T47D (cell line): ENCODE results near the gene PGBD2.
A peak's percentile ranks its signal among the peaks of the same experiment; 100 is the strongest.

Source experiments
- DNase-seq, 2 experiments: peaks; one replicate each; pipeline versions ENCODE4 v3.0.0 to v3.0.0-alpha.2; 2011 to 2012; ENCODE audit warnings: low read depth in 1 of 2, low spot score in 1 of 2
- JUND ChIP-seq: IDR thresholded peaks from 2 replicates; pipeline ENCODE4 v1.6.1; 2012; ENCODE audit warnings: low read depth
- in situ Hi-C: cut with HindIII; loops from 2 replicates; pipeline ENCODE4 v1.10.0; 2016; ENCODE audit warnings: low sequenced_read_pairs, low pct_unique_long_range_greater_than_20kb

The PGBD2 gene, protein sequence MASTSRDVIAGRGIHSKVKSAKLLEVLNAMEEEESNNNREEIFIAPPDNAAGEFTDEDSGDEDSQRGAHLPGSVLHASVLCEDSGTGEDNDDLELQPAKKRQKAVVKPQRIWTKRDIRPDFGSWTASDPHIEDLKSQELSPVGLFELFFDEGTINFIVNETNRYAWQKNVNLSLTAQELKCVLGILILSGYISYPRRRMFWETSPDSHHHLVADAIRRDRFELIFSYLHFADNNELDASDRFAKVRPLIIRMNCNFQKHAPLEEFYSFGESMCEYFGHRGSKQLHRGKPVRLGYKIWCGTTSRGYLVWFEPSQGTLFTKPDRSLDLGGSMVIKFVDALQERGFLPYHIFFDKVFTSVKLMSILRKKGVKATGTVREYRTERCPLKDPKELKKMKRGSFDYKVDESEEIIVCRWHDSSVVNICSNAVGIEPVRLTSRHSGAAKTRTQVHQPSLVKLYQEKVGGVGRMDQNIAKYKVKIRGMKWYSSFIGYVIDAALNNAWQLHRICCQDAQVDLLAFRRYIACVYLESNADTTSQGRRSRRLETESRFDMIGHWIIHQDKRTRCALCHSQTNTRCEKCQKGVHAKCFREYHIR

DNA sequence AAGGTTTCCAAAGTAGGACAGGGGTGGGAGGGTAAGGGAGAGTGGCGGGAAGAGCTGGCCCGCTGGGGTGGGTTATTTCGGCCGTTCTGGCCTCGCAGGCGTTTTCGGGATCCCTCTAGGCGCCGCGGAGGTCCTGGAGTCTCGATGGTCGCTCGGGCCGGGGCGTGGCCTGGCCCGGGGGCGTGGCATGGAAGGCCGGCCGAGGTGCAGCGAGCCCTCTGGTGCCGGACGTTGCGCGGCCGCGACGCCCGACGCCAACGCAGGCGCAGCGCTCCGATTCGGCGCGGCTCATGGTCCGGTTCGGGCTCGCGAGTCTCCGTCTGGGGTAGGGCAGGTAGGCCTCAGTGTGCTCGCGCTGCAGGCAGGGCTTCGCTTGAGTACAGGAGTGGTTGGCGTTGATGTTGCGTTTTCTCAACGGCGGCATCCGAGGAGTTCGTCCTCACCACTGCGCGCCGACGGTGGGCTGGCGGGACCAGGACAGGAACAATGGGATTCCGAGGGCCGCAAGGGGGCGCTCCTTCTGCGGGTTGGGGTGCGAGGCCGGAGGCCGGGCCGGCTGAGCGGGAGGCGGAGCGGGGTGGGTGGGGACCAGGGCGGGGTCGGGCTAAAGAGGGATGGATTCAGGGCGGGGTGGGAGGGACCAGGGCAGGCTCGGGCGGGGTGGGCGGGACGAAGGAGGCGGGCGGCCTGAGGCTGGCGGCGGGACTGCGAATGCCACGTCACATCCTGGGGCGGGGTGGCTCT lies at the start of gene PGBD2:
Gene PGBD2 (plus strand): TSS at position 227 of the 744 bp plus-strand sequence. CDS start 7,628 bp downstream, outside the sequence.
- TF ChIP-seq JUND = no peak
- in situ Hi-C loops = no loop called here
- peak; percentile 80 to 92 for DNase-seq

- TF ChIP-seq JUND = no peak
- no peak for DNase-seq
- in situ Hi-C loops = no loop called here
Observed at GRCh38 chr1:248857201-248857600, 48.8 kb upstream of the PGBD2 start.

DNA sequence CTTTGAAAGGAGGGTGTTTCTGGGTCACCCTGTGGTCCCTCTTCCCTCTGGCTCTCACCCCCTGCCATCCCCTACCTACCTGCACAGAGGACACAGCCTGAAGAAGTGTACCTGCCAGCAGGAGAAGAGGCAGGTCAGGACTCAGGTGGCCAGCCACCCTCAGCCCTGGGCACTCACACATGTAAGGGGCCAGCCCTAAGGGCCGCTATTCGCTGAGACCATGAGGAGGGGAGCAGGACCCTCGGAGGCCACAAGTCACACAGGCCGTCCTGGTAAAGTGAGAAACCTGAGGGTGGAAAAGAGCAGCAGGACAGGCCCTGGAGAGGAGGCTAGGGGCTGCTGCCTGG lies 48.3 kb upstream of the PGBD2 start:
- no peak for TF ChIP-seq JUND
- in situ Hi-C loops = no loop called here
- DNase-seq = no peak

DNA sequence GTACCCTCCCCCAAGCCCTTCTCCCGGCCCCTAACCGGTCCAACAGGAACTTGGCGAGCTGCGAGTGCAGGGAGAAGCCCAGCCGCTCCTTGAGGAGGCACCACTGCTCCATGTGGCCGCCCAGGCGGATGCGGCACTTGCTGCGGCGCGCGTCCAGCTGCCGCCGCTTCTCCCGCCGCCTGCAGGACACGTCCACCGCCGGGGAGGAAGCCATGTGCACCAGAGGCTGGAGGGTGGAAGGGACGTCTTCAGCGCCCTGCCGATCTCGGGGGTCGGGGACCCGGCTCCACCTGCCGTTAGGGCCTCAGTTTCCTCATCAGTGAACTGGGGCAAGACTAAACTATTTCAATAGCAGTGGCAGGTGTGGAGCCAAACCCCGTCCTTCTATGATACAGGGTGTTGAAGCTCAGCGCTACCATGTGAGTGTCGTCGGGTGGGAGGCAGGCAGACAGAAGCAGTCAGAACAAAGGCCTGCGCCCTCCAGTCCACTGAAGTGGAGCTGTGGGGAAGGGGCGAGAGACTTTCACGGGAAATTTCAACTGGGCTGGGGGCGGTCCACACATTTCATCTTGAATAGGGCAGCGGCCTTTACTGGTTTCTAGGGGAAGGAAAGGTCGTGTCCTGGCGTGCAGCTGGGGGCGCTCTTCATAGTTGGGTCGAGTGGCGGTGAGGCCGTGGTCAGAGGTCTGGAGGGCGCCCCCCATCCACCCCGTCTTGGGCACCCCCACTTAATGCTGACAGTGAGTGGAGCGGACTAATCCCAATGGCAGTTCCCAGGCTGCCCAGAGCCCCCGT lies 47.7 kb upstream of the PGBD2 start:
- TF ChIP-seq JUND = no peak
- DNase-seq = peak; percentile 66 to 90
- in situ Hi-C loops = no loop called here

- peak; percentile 93 to 98 for DNase-seq
- no peak for TF ChIP-seq JUND
- in situ Hi-C loops = no loop called here
Observed at GRCh38 chr1:248858891-248859889, 46.8 kb upstream of the PGBD2 start, which contains the start of gene ZNF692. Gene ZNF692 (minus strand): TSS chr1:248859085. CDS start chr1:248858309, 776 bp downstream.

DNA sequence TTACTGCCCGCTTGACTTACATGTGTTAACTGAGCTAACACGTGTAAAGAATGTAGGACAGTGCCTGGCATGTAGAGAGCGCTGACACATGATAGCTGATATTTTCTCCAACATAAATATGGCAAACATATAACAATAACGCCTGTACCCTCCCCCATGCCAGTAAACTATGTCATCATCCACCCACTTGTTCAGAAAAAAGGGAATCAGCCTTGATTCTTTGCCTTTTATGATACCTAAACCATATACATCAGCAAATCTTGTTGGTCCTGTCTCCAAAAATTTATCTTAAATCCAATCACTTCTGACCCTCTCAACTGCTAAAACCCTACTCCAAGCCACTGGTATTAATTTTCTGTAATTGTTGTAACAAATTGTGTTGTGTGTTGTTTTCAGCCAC lies 46.0 kb upstream of the PGBD2 start:
- no peak for TF ChIP-seq JUND
- in situ Hi-C loops = no loop called here
- DNase-seq = no peak

GRCh38 chr1:248861616-248862015 lies 44.4 kb upstream of the PGBD2 start:
- DNase-seq = no peak
- in situ Hi-C loops = no loop called here
- no peak for TF ChIP-seq JUND

DNA sequence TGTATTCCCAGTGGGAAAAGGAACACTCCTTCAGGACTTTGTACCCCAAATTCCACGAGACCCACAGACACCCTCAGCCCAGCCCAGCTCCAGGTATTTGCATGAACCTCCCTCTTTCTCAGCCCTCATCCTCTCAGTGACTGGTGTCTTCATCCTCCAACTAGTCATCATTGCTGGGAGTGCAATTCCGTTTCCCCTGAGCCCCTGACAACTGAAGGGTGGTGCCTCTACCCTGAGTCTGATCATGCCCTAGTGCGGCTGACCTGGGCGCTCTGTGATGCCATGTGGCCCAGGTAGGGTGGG lies 43.4 kb upstream of the PGBD2 start:
- in situ Hi-C loops = no loop called here
- TF ChIP-seq JUND = no peak
- DNase-seq = no peak

DNA sequence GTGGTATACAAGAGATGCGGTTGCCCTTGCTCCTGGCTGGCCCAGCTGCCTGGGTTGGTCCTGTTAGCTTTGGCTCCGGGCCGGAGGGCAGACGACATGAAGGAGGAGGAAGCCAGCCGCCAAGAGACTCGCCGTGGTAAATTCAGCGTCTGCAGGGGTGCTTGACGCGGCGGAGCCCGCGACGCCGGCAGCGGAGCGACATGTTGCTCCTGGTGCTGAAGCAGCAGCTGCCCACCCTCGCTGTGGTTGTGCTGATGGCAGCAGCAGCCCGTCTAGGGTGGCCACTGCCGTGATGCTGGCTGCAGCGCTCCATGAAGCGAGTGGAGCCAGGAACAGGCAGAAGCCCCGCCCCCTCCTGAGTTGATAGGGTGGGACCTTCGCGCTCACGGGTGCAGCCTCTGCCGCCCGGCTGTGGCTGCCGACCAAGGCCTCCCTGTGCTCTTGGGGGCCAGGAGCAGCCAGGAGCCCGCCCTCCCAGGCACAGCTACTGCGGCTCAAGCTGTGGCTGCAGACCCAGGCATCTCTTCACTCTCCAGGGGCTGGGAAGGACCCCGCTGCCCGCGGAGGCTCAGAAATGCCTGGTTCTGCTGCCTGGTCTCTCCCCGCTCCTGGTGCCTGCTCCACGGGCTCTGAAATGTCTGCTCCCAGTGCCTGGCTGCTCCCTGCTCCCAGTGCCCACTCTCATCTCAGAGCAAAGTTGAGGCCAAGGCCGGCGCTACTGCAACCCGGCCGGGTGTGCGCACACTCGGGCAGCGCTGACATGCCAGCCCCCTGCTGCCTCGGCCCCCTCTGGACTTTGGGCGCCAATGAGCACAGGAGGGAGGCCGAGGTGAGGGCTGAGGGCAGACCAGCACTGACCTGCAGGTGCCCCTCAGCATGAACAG lies 42.8 kb upstream of the PGBD2 start:
- TF ChIP-seq JUND = no peak
- DNase-seq = peak; percentile 61 to 63
- in situ Hi-C loops = no loop called here

GRCh38 chr1:248871837-248872401 lies 34.1 kb upstream of the PGBD2 start:
- DNase-seq = no peak

More at GRCh38 chr1:248871837-248872401, 34.1 kb upstream of the PGBD2 start:
- in situ Hi-C loops = no loop called here
- TF ChIP-seq JUND = no peak
